ENCODE measurements around the gene POLR1D.

The POLR1D gene

DNA sequence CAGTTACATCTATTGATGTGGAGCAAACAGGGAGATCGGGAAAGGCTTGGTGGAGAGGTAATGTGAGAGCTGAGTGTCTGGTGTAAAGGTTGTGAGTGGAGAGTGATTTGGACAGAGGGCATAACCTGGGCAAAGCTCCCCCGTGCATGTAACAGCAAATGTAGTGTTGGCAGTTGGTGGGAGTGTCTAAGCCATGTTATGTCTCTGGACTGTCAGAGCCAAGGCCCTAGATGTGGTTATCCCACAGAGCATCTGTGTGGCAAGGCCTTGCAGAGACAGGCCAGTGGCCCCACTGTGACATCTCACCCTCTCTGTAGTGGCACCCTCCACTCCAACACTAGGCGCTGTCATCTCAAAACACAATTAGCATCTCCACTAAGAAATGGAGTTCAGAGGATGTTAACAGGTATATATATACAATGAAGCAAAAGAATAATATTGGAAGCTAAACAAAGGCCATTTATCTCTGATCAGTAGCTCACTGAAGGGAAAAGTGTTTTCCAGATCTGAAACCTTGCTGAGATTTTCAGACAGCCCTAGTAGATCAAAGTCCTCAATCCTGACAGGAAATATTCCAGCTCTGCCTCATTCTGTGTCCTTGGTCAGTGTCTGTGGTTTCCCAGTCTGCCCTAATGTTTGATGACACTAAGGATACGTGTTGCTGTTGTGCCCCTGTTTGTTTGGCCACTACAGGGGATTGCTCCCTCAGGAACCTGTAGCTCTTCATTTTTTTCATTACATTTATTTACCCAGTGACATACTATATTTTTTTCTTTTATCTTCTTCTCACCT lies 20.2 kb downstream of the POLR1D start:
- no peak for DNase-seq

DNA sequence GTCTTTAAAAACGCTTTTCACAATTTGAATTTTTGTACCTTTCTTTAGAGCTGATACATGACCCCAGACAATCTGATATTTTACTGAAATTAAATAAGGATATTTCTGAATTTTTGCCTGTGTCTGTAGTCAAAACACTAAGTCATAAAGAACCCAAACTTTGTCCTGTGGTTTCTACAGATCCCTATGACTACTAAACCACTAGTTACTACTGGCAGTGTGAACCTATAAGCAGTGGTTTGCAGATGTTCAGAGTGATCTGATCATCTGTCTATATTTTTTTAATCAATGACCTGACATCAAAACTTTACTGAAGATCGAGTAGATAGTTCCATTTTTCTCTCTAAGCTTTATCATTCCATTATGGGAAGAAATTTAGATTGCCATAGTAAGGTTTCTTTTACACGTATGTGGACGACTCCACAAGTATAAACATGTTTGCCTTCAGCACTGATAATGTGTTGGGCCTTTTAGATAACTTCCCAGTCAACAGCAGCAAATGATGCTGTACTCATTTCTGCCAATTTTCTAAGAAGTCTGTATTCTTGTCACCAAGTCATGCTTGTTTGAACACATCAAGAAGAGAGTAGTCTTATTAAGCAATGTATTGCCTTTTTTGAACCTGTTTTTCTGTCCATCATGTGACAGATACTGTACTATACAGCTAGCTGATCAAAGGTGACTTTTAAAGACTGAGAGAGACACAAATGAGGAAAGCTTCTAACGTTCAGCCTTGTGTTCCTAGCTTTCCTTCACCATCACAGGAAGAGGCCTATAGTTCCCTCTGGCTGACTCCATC lies 21.8 kb downstream of the POLR1D start:
- DNase-seq, result no peak

- DNase-seq, result no peak
Measured at GRCh38 chr13:27644302-27644701, 22.6 kb downstream of the POLR1D start.

- DNase-seq, result no peak
Measured at GRCh38 chr13:27650312-27650711, 28.6 kb downstream of the POLR1D start.

DNA sequence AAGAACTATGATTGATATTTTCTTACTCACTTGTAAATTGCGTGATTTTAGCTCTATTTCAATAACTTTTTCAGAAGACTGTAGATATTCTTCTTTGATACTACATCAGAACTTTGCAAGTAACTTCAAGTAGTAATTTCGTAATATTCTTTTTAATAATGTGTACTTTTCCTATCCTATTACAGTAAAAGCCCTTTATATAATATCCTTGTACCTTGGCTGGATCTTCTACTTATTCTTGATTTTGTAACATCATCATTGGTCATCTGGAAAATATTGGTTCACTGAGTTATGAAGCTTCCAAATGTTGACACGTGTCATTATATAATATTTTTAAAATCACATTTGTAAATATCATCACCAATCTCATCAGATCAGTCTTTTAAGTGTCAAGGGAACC lies 32.4 kb downstream of the POLR1D start:
- DNase-seq, result no peak

DNA sequence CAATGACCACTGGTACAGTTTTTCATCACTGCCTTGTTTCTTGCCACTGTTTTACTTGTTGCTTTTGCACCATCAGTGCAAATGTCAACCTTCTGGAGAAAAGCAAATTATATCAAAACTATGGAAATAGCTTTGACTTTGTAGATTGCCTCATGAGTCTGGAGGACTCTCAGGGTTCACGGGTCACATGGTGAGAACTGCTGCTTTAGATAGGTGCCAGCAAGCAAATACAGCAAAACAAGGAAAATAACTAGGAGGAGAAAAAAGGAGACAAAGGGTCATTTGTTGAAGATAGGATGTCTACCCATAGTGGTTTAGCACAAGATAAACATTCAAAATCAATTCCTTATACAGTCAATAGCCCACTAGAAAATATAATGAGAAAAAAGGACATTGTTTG lies 33.1 kb downstream of the POLR1D start:
- no peak for DNase-seq

DNA sequence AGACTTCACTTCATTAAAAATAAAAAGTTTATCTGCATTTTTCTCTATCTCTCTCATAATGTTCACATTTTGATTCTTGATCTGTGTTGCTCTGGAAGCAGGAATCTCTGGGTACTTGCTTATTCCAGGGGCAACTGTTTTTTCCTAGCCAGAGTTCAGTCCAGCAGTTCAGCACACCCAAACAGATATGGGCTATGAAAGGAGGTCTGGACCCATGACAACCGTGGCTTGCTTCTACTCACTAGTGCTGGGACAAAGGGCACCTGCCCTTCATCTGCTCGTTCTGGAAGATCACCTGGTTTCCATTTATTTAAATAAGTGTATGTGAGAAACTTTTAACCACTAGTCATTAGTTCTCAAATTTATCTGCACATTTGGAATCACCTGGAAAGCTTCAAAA lies 36.0 kb downstream of the POLR1D start:
- DNase-seq, result no peak

GRCh38 chr13:27658546-27658945 lies 36.9 kb downstream of the POLR1D start:
- DNase-seq, result no peak

DNA sequence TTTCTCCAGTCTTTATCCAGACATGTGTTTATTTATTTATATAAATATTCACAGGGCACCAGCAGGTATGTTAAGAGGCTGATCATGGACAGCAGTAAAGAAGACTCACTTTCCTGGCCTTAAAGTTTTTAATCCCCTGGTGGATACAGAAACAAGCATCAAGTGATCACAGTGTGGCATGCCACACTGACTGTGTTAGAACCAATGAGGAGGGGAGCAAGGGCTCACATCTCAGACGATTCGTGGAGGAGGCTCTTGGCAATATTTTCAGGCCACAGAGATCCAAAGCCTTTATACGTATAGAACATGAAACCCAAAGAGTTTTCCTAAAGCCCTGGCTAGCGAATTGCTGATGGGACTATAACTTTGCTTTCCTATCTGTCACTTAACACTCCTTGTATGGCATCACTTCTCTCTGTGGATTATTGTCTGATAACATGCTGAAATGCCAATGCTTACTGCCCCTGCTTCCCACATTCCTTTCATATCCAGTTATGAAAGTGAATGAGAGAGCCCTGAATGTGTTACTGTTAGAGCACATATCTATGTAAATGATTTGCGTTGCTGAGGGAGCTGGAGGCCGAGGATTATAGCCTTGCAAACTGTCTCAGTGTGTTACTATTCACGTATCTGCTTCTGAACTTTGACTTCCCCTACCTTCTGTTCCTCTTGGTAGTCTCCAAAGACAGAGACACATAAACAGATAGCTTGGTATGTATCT lies 37.6 kb downstream of the POLR1D start:
- no peak for DNase-seq

DNA sequence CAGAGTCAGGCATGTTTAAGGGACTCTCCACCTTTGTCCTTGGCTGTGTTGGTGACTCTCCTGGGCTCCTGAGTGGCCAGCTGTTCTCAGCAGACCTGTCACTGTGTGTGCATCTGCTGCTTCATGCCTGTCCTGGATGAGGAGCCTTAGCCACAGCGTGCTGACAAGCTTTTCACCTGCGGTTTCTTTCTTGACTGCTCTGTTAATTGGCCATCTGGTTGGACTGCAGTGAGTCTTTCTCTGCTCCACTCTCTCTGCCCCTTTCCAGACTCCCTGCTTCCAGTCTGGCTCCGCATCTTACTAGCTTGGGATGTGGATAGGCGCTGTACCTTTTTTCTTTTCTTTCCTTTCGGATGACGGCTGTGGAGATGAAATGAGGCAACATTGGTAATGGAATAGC lies 38.8 kb downstream of the POLR1D start:
- no peak for DNase-seq

GRCh38 chr13:27661017-27661416 lies 39.3 kb downstream of the POLR1D start:
- no peak for DNase-seq

- DNase-seq, result no peak
Measured at GRCh38 chr13:27662738-27663470, 41.2 kb downstream of the POLR1D start.

GRCh38 chr13:27663947-27664346 lies 42.3 kb downstream of the POLR1D start:
- DNase-seq, result no peak

GRCh38 chr13:27665333-27665732 lies 43.6 kb downstream of the POLR1D start:
- no peak for DNase-seq

GRCh38 chr13:27665761-27666160 lies 44.1 kb downstream of the POLR1D start:
- no peak for DNase-seq

- DNase-seq, result no peak
Measured at GRCh38 chr13:27666951-27667350, 45.3 kb downstream of the POLR1D start.

DNA sequence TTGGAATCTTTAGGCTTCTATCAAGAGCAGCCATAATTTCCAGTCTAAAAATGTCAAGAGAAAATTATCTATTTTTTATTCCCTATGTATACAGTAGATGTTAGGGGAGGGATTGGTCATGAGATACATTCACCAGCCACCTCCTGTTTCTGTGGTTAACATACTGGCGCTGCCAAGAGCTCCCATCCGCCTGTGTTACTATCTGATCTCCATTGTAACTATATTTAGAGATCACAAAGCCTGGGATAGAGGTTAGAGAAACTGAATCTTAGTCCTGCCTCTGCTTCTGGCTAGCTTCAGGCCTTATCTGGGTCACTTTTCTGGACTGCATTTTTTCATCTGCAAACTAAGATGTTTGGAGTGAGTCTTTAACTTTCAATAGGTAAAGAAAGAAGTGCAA lies 46.3 kb downstream of the POLR1D start:
- DNase-seq, result no peak

DNA sequence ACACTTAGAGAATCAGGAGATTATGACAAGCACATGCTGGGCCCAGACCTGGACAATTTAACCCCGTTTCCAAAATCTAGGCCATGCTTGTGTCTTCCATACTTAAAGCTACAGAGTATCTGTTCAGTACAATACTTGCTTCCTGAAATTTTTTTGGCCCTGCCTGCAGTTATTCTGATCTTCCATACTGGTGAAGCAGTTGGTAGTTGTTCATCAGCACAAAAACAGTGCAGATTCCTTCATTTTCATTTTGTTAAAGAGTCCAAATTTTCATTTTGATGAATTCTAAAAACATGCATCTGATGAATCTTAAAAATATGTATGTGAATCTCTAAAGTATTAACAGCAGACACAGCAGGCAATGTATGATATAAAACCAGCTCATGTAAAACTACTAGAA lies 49.2 kb downstream of the POLR1D start:
- DNase-seq, result no peak

DNA sequence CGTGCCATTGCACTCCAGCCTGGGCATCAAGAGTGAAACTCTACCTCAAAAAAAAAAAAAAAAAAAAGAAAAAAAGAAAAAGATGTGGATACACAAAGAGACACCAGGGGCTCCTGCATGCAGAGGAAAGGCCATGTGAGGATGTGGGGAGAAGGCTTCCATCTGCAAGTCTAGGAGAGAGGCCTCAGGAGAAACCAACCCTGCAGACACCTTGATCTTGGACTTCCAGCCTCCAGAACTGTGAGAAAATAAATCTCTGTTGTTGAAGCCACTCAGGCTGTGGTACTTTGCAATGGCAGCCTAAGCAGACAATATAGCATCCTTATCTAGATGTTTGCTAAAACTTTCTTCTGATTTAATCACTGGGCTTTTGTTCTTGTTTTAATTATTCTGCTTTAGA lies 50.3 kb downstream of the POLR1D start:
- DNase-seq, result no peak
